SJCRH30 (cell line): Measurements from ENCODE around the gene ELK3. TPM values are rescaled to one million over a fixed set of nuclear protein-coding genes. Genes with fewer than 3 reads are reported as not detected.

Experiments used
- DNase-seq, 2 experiments: peaks; one replicate each; pipeline ENCODE4 v3.0.0-alpha.2; 2015 to 2020
- H3K27ac ChIP-seq: fragments of 250-450 bp; sonication (Bioruptor Pico); 2 replicates; pipeline ENCODE4 v1.5.1; 2020; ENCODE audit warnings: mild to moderate bottlenecking, moderate library complexity
- H3K27me3 ChIP-seq: fragments of 250-450 bp; sonication (Bioruptor Pico); 2 replicates; pipeline ENCODE4 v1.5.1; 2020; ENCODE audit warnings: mild to moderate bottlenecking, moderate library complexity
- H3K36me3 ChIP-seq: fragments of 250-450 bp; sonication (Bioruptor Pico); 2 replicates; pipeline ENCODE4 v1.5.1; 2020; ENCODE audit warnings: mild to moderate bottlenecking, moderate library complexity
- H3K4me1 ChIP-seq: fragments of 250-450 bp; sonication (Bioruptor Pico); 2 replicates; pipeline ENCODE4 v1.5.1; 2020; ENCODE audit warnings: mild to moderate bottlenecking, moderate library complexity
- H3K4me3 ChIP-seq: fragments of 250-450 bp; sonication (Bioruptor Pico); 2 replicates; pipeline ENCODE4 v1.5.1; 2020; ENCODE audit warnings: mild to moderate bottlenecking, moderate library complexity
- H3K9me3 ChIP-seq: fragments of 250-450 bp; sonication (Bioruptor Pico); replicated peaks from 2 replicates; pipeline ENCODE4 v1.5.1; 2020; ENCODE audit warnings: mild to moderate bottlenecking, moderate library complexity
- total RNA-seq: library from RNA; depleted of rRNA; stranded (reverse); fragments of >200 nt; shearing (Covaris generic); gene quantifications from 2 replicates; pipeline ENCODE4 v1.2.3, GENCODE V29; 2014

The ELK3 gene
- total RNA-seq, 1 experiment from 2014 or later: 31.8 TPM

- Histone ChIP-seq H3K4me1 (peaks cover 19% of the 10 kb centered on the region), H3K36me3 (peaks cover 5% of the 10 kb centered on the region), H3K9me3 (no peaks in the 10 kb centered on the region), H3K4me3 (no peak overlapping the region), H3K27me3 (no peaks in the 10 kb centered on the region), H3K27ac (no peak overlapping the region)
- no peak for DNase-seq
These were observed 19.7 kb downstream of the ELK3 start for GRCh38 chr12:96213869-96214268.

GRCh38 chr12:96215919-96216273 is 21.7 kb downstream of the ELK3 start:
- Histone ChIP-seq H3K9me3 (no peaks in the 10 kb centered on the region), H3K27me3 (no peaks in the 10 kb centered on the region), H3K27ac (no peak overlapping the region), H3K4me3 (no peak overlapping the region), H3K36me3 (peaks cover 5% of the 10 kb centered on the region), H3K4me1 (peaks cover 31% of the 10 kb centered on the region)
- no peak for DNase-seq

- Histone ChIP-seq H3K36me3 (peaks cover 3% of the 10 kb centered on the region), H3K27me3 (no peaks in the 10 kb centered on the region), H3K4me3 (peak overlapping the region; percentile 51), H3K27ac (peak overlapping the region; percentile 86), H3K9me3 (no peaks in the 10 kb centered on the region), H3K4me1 (peaks cover 21% of the 10 kb centered on the region)
- DNase-seq: no peak
These were observed 25.0 kb downstream of the ELK3 start for GRCh38 chr12:96218989-96219678.

- peak overlapping the region; percentile 51 for H3K4me3 ChIP-seq
- peaks cover 7% of the 10 kb centered on the region for H3K36me3 ChIP-seq
- DNase-seq: peak; percentile 92 to 93
- peak overlapping the region; percentile 86 for H3K27ac ChIP-seq
- no peaks in the 10 kb centered on the region for H3K27me3 ChIP-seq
- peaks cover 20% of the 10 kb centered on the region for H3K4me1 ChIP-seq
- H3K9me3 ChIP-seq: no peaks in the 10 kb centered on the region
These were observed 25.6 kb downstream of the ELK3 start for GRCh38 chr12:96219700-96220206.

GRCh38 chr12:96220902-96221301 is 26.7 kb downstream of the ELK3 start:
- no peak overlapping the region for H3K27ac ChIP-seq
- H3K27me3 ChIP-seq: no peaks in the 10 kb centered on the region
- H3K4me1 ChIP-seq: peaks cover 16% of the 10 kb centered on the region
- H3K9me3 ChIP-seq: no peaks in the 10 kb centered on the region
- peaks cover 11% of the 10 kb centered on the region for H3K36me3 ChIP-seq
- no peak for DNase-seq
- H3K4me3 ChIP-seq: no peak overlapping the region

GRCh38 chr12:96221391-96221790 is 27.2 kb downstream of the ELK3 start:
- peaks cover 16% of the 10 kb centered on the region for H3K4me1 ChIP-seq
- DNase-seq: no peak
- H3K27ac ChIP-seq: no peak overlapping the region
- H3K4me3 ChIP-seq: no peak overlapping the region
- H3K9me3 ChIP-seq: no peaks in the 10 kb centered on the region
- no peaks in the 10 kb centered on the region for H3K27me3 ChIP-seq
- H3K36me3 ChIP-seq: peaks cover 11% of the 10 kb centered on the region

- no peaks in the 10 kb centered on the region for H3K27me3 ChIP-seq
- H3K4me1 ChIP-seq: peaks cover 16% of the 10 kb centered on the region
- H3K27ac ChIP-seq: no peak overlapping the region
- no peak overlapping the region for H3K4me3 ChIP-seq
- H3K36me3 ChIP-seq: peaks cover 11% of the 10 kb centered on the region
- DNase-seq: no peak
- no peaks in the 10 kb centered on the region for H3K9me3 ChIP-seq
These were observed 29.4 kb downstream of the ELK3 start for GRCh38 chr12:96223411-96224218.

GRCh38 chr12:96224219-96224615 is 30.0 kb downstream of the ELK3 start:
- no peaks in the 10 kb centered on the region for H3K27me3 ChIP-seq
- H3K36me3 ChIP-seq: peaks cover 13% of the 10 kb centered on the region
- peaks cover 12% of the 10 kb centered on the region for H3K4me1 ChIP-seq
- H3K27ac ChIP-seq: no peak overlapping the region
- no peaks in the 10 kb centered on the region for H3K9me3 ChIP-seq
- DNase-seq: no peak
- H3K4me3 ChIP-seq: no peak overlapping the region

GRCh38 chr12:96225044-96225855 is 31.1 kb downstream of the ELK3 start:
- DNase-seq: no peak
- no peaks in the 10 kb centered on the region for H3K9me3 ChIP-seq
- H3K4me3 ChIP-seq: no peak overlapping the region
- peaks cover 13% of the 10 kb centered on the region for H3K36me3 ChIP-seq
- no peak overlapping the region for H3K27ac ChIP-seq
- no peaks in the 10 kb centered on the region for H3K27me3 ChIP-seq
- peaks cover 8% of the 10 kb centered on the region for H3K4me1 ChIP-seq

- H3K4me3 ChIP-seq: no peak overlapping the region
- H3K36me3 ChIP-seq: peaks cover 13% of the 10 kb centered on the region
- no peak for DNase-seq
- peaks cover under 1% of the 10 kb centered on the region; the same call in 1 of the 2 replicates for H3K4me1 ChIP-seq
- no peaks in the 10 kb centered on the region for H3K27me3 ChIP-seq
- H3K9me3 ChIP-seq: no peaks in the 10 kb centered on the region
- no peak overlapping the region for H3K27ac ChIP-seq
These were observed 31.8 kb downstream of the ELK3 start for GRCh38 chr12:96225994-96226399.

GRCh38 chr12:96226401-96226800 is 32.2 kb downstream of the ELK3 start:
- peaks cover 13% of the 10 kb centered on the region for H3K36me3 ChIP-seq
- no peak for DNase-seq
- no peaks in the 10 kb centered on the region for H3K27me3 ChIP-seq
- no peak overlapping the region for H3K27ac ChIP-seq
- no peak overlapping the region for H3K4me3 ChIP-seq
- H3K4me1 ChIP-seq: no peaks in the 10 kb centered on the region
- no peaks in the 10 kb centered on the region for H3K9me3 ChIP-seq

- H3K9me3 ChIP-seq: no peaks in the 10 kb centered on the region
- no peaks in the 10 kb centered on the region for H3K4me1 ChIP-seq
- no peak overlapping the region for H3K27ac ChIP-seq
- no peaks in the 10 kb centered on the region for H3K27me3 ChIP-seq
- no peak for DNase-seq
- H3K36me3 ChIP-seq: peaks cover 13% of the 10 kb centered on the region
- H3K4me3 ChIP-seq: no peak overlapping the region
These were observed 32.7 kb downstream of the ELK3 start for GRCh38 chr12:96226801-96227348.

- no peak for DNase-seq
- no peaks in the 10 kb centered on the region for H3K9me3 ChIP-seq
These were observed 33.4 kb downstream of the ELK3 start for GRCh38 chr12:96227365-96228106.

More at GRCh38 chr12:96227365-96228106, 33.4 kb downstream of the ELK3 start:
- Histone ChIP-seq H3K27me3 (no peaks in the 10 kb centered on the region), H3K36me3 (peaks cover 13% of the 10 kb centered on the region), H3K4me3 (no peak overlapping the region), H3K27ac (no peak overlapping the region), H3K4me1 (no peaks in the 10 kb centered on the region)
